B cell (primary cell): ENCODE results near the gene SH3GL3. TPM values are rescaled to one million over a fixed set of nuclear protein-coding genes. Genes with fewer than 3 reads are reported as not detected.

Experiments
- ATAC-seq: fragments of 200-7000 bp; cut with Tn5 transposase; one replicate; pipeline ENCODE4 v1.10.0; 2021; ENCODE audit warnings: low read depth, mild to moderate bottlenecking, moderate number of reproducible peaks, moderate library complexity
- CTCF ChIA-PET: fragments of 350-600 bp; sonication (Branson Sonifier 250); formaldehyde crosslinking; loops from one replicate; lab custom pipeline; 2021; ENCODE audit warnings: antibody characterized with exemption, inconsistent platforms; lab: Charles Lee
- POLR2A ChIA-PET: fragments of 350-600 bp; sonication (Branson Sonifier 250); formaldehyde crosslinking; loops from one replicate; lab custom pipeline; 2021; ENCODE audit warnings: antibody characterized with exemption; lab: Charles Lee
- DNase-seq: peaks from one replicate; pipeline ENCODE4 v3.0.0; 2013
- H2AFZ ChIP-seq: 2 replicates; pipeline ENCODE4 v1.6.1; 2012; ENCODE audit warnings: mild to moderate bottlenecking, low read depth, low read length; ENCODE audit not compliant: insufficient read depth, poor library complexity, severe bottlenecking
- H3K27ac ChIP-seq, 2 donors: 1 replicate in 1 of 2; 2 replicates in 1 of 2; pipeline ENCODE4 v1.5.1; 2012 to 2013; ENCODE audit warnings: low read length in 2 of 2, mild to moderate bottlenecking in 2 of 2, moderate library complexity in 1 of 2
- H3K27me3 ChIP-seq, 4 experiments: fragments of 200-600 bp in 1 of 4; sonication (generic) in 1 of 4; replicated peaks in 1 of 4; 1 replicate in 2 of 4; 2 replicates in 2 of 4; pipeline versions ENCODE4 v1.6.1 to v1.7.0; 2013 to 2016; ENCODE audit warnings: low read length in 3 of 4, mild to moderate bottlenecking in 2 of 4, mixed read lengths in 1 of 4, moderate library complexity in 1 of 4; ENCODE audit not compliant: insufficient read depth in 4 of 4, control insufficient read depth in 3 of 4; ENCODE audit errors: control extremely low read depth in 1 of 4
- H3K36me3 ChIP-seq, 2 experiments: replicated peaks in 1 of 2; 1 replicate in 1 of 2; 2 replicates in 1 of 2; pipeline versions ENCODE4 v1.6.1 to v1.7.1; 2013; ENCODE audit warnings: low read length in 1 of 2; ENCODE audit not compliant: insufficient read depth in 2 of 2, control insufficient read depth in 1 of 2; ENCODE audit errors: control extremely low read depth in 1 of 2, extremely low read depth in 1 of 2
- H3K4me1 ChIP-seq, 2 donors: fragments of 200-600 bp in 1 of 2; sonication (generic) in 1 of 2; 1 replicate in 1 of 2; 2 replicates in 1 of 2; pipeline versions ENCODE4 v1.5.1 to v1.6.1; 2013 to 2017; ENCODE audit warnings: low read length in 2 of 2; ENCODE audit not compliant: control insufficient read depth in 2 of 2, insufficient read depth in 2 of 2
- H3K4me2 ChIP-seq: replicated peaks from 2 replicates; pipeline ENCODE3; 2012; ENCODE audit warnings: mild to moderate bottlenecking, low read depth, low read length; ENCODE audit not compliant: poor library complexity, severe bottlenecking
- H3K4me3 ChIP-seq, 5 experiments: fragments of 200-600 bp in 1 of 5; sonication (generic) in 1 of 5; 1 replicate in 3 of 5; 2 replicates in 2 of 5; pipeline versions ENCODE4 v1.5.1 to v1.7.0; 2011 to 2016; ENCODE audit warnings: low read length in 4 of 5, mild to moderate bottlenecking in 4 of 5, low read depth in 2 of 5, control low read depth in 1 of 5, moderate library complexity in 1 of 5; ENCODE audit not compliant: insufficient read depth in 1 of 5; ENCODE audit errors: control extremely low read depth in 1 of 5, extremely low read depth in 1 of 5
- H3K79me2 ChIP-seq: fragments of 200-600 bp; sonication (generic); one replicate; pipeline ENCODE4 v1.6.0; 2016; ENCODE audit warnings: low read length; ENCODE audit not compliant: control insufficient read depth, insufficient read depth
- H3K9ac ChIP-seq: fragments of 200-600 bp; sonication (generic); 2 replicates; pipeline ENCODE4 v1.6.1; 2017; ENCODE audit warnings: mild to moderate bottlenecking, low read length, moderate library complexity
- H3K9me3 ChIP-seq, 3 donors: one replicate each; pipeline versions ENCODE4 v1.6.1 to v1.7.1; 2013; ENCODE audit warnings: low read length in 2 of 3; ENCODE audit not compliant: control insufficient read depth in 2 of 3, insufficient read depth in 1 of 3; ENCODE audit errors: control extremely low read depth in 1 of 3
- H4K20me1 ChIP-seq: 2 replicates; pipeline ENCODE4 v1.6.0; 2012; ENCODE audit warnings: mild to moderate bottlenecking, low read length; ENCODE audit not compliant: insufficient read depth, control insufficient read depth, poor library complexity, severe bottlenecking
- H3K27ac Mint-ChIP-seq: one replicate; pipeline ENCODE4 v1.8.0; 2021; ENCODE audit warnings: mixed read lengths
- H3K27me3 Mint-ChIP-seq: one replicate; pipeline ENCODE4 v1.8.0; 2021; ENCODE audit warnings: mixed read lengths
- H3K4me1 Mint-ChIP-seq: one replicate; pipeline ENCODE4 v1.8.0; 2021; ENCODE audit warnings: mixed read lengths
- H3K4me3 Mint-ChIP-seq: one replicate; pipeline ENCODE4 v1.8.0; 2021; ENCODE audit warnings: mixed read lengths
- H3K9me3 Mint-ChIP-seq: one replicate; pipeline ENCODE4 v1.8.0; 2022; ENCODE audit warnings: mixed read lengths; ENCODE audit not compliant: insufficient read depth
- CTCF ChIP-seq: fragments of 200-600 bp; IDR thresholded peaks from one replicate; pipeline ENCODE4 v1.8.0; 2022; ENCODE audit warnings: antibody characterized with exemption, mild to moderate bottlenecking
- EZH2 ChIP-seq: IDR thresholded peaks from 2 replicates; pipeline ENCODE4 v1.6.1; 2012; ENCODE audit warnings: borderline replicate concordance, low read depth, mild to moderate bottlenecking, moderate library complexity, low read length; ENCODE audit not compliant: insufficient read depth, poor library complexity, severe bottlenecking
- WGBS: methylation state at CpG from one replicate; pipeline ENCODE4 v1.1.5; 2013; ENCODE audit warnings: missing lambda C conversion rate; ENCODE audit not compliant: insufficient coverage; 5-methylcytosine and 5-hydroxymethylcytosine counted together
- intact Hi-C: fragments of 100-400 bp; cut with micrococcal nuclease; formaldehyde crosslinking; loops from one replicate; pipeline ENCODE4 v1.10.0; 2022
- polyA plus RNA-seq: library from polyadenylated mRNA; depleted of rRNA; stranded (reverse); fragments of >200 nt; gene quantifications from 2 replicates; pipeline ENCODE4 v1.2.3, GENCODE V29; 2012
- total RNA-seq, 2 donors: library from RNA; stranded (reverse); fragments of 120-200 nt in 1 of 2; gene quantifications; 1 replicate in 1 of 2; 2 replicates in 1 of 2; pipeline versions ENCODE4 v1.2.3 to v1.2.4, GENCODE V29; 2013 to 2022

SH3GL3 gene
- total and polyA plus RNA-seq, 2 donors (not counting 1 experiment from before 2014, with no cell fraction given): not detected

GRCh38 chr15:83612226-83612625 lies 165.1 kb downstream of the SH3GL3 start:
- Histone ChIP-seq H3K9ac (no peak overlapping the region), H3K27ac (no peak overlapping the region), H3K4me3 (no peak overlapping the region), H3K36me3 (no peaks in the 10 kb centered on the region), H3K4me1 (no peaks in the 10 kb centered on the region), H3K79me2 (no peaks in the 10 kb centered on the region), H3K9me3 (no peaks in the 10 kb centered on the region), H3K27me3 (no peaks in the 10 kb centered on the region), H3K4me2 (no peak overlapping the region), H2AFZ (no peak overlapping the region), H4K20me1 (no peaks in the 10 kb centered on the region)
- WGBS: 91% methylated on average over 4 of the region's 5 CpGs
- ChIA-PET POLR2A (no interaction called here), CTCF (no interaction called here)
- TF ChIP-seq EZH2 (no peak), CTCF (no peak)
- peaks cover 3% of the 10 kb centered on the region for H3K27me3 Mint-ChIP-seq
- no peak overlapping the region for H3K27ac Mint-ChIP-seq
- H3K9me3 Mint-ChIP-seq: no peaks in the 10 kb centered on the region
- no peaks in the 10 kb centered on the region for H3K4me1 Mint-ChIP-seq
- H3K4me3 Mint-ChIP-seq: no peak overlapping the region
- DNase-seq (no peak), ATAC-seq (no peak)
- intact Hi-C loops: no loop called here

GRCh38 chr15:83612898-83613635 lies 165.9 kb downstream of the SH3GL3 start:
- no peak overlapping the region for H3K9ac ChIP-seq
- WGBS: 100% methylated on average over 2 of the region's 2 CpGs
- H3K27me3 ChIP-seq: no peaks in the 10 kb centered on the region
- peaks cover 3% of the 10 kb centered on the region for H3K27me3 Mint-ChIP-seq
- no peaks in the 10 kb centered on the region for H3K9me3 Mint-ChIP-seq
- H2AFZ ChIP-seq: no peak overlapping the region
- intact Hi-C loops: no loop called here
- H4K20me1 ChIP-seq: no peaks in the 10 kb centered on the region
- DNase-seq: no peak
- peaks cover 0 to 4% (median 0%) of the 10 kb centered on the region in 3 donors for H3K9me3 ChIP-seq
- H3K4me1 ChIP-seq: no peaks in the 10 kb centered on the region
- H3K4me2 ChIP-seq: no peak overlapping the region
- TF ChIP-seq CTCF: no peak
- TF ChIP-seq EZH2: no peak
- H3K4me3 Mint-ChIP-seq: no peak overlapping the region
- no peak overlapping the region for H3K27ac ChIP-seq
- H3K36me3 ChIP-seq: no peaks in the 10 kb centered on the region
- H3K79me2 ChIP-seq: no peaks in the 10 kb centered on the region
- H3K4me3 ChIP-seq: no peak overlapping the region
- H3K4me1 Mint-ChIP-seq: no peaks in the 10 kb centered on the region
- POLR2A ChIA-PET: no interaction called here
- H3K27ac Mint-ChIP-seq: no peak overlapping the region
- CTCF ChIA-PET: no interaction called here
- ATAC-seq: no peak
